ENCODE data around the gene UBE2S.

UBE2S gene

GRCh38 chr19:55383279-55384130 lies 24.1 kb downstream of the UBE2S start:
- Histone ChIP-seq H4K8ac (ENCODE audit: low read length) (peak overlapping the region; percentile 92), H3K4me2 (ENCODE audit: low read length, poor library complexity, severe bottlenecking) (peak overlapping the region; percentile 76), H3K27ac (ENCODE audit: low read length, poor library complexity, severe bottlenecking) (no peak overlapping the region), H3K23ac (ENCODE audit: low read length in 2 of 2) (no peak overlapping the region), H3K4me1 (ENCODE audit: control insufficient read depth, insufficient read depth, low read depth, low read length) (peaks cover 31% of the 10 kb centered on the region), H2BK15ac (ENCODE audit: low read depth, poor library complexity, severe bottlenecking) (no peak overlapping the region), H3K36me3 (ENCODE audit: control insufficient read depth in 1 of 2, insufficient read depth in 2 of 2, low read depth in 1 of 2, low read length in 2 of 2) (peaks cover 18% of the 10 kb centered on the region in 2 experiments), H3K4me3 (ENCODE audit: insufficient read depth in 1 of 2, low read depth in 1 of 2, low read length in 2 of 2) (peak overlapping the region; percentile 58 to 98), H2AFZ (ENCODE audit: low read depth, low read length) (peak overlapping the region; percentile 66), H2BK5ac (ENCODE audit: low read depth, low read length, poor library complexity, severe bottlenecking) (no peak overlapping the region), H2BK12ac (ENCODE audit: low read length in 2 of 2) (no peak overlapping the region), H4K91ac (ENCODE audit: low read length) (peak overlapping the region; percentile 52), H3K14ac (ENCODE audit: low read length in 2 of 2) (no peak overlapping the region), H3K18ac (ENCODE audit: low read depth in 1 of 2, low read length in 2 of 2) (peak overlapping the region; percentile 61 to 74), H3K9me3 (ENCODE audit: control insufficient read depth, low read length) (no peaks in the 10 kb centered on the region), H2BK120ac (ENCODE audit: low read depth, low read length) (no peak overlapping the region), H3K79me1 (replicated peaks; ENCODE audit: low read length, poor library complexity, severe bottlenecking) (peaks cover 8% of the 10 kb centered on the region), H2AK5ac (ENCODE audit: low read length, severe bottlenecking) (no peak overlapping the region), H3K9ac (ENCODE audit: low read length) (peak overlapping the region; percentile 60), H3K4ac (ENCODE audit: low read depth in 1 of 2, low read length in 2 of 2) (peak overlapping the region; percentile 47 to 76), H3K27me3 (ENCODE audit: control insufficient read depth in 1 of 2, insufficient read depth in 1 of 2, low read length in 2 of 2) (peaks cover 0 to 8% of the 10 kb centered on the region in 2 experiments)
- 16% methylated on average over 28 of the region's 88 CpGs for WGBS
- peak; percentile 75 for DNase-seq

- H3K27me3 ChIP-seq (ENCODE audit: control insufficient read depth in 1 of 2, insufficient read depth in 1 of 2, low read length in 2 of 2) = peaks cover 0 to 12% of the 10 kb centered on the region in 2 experiments
- no peak overlapping the region for H3K4ac ChIP-seq (ENCODE audit: low read depth in 1 of 2, low read length in 2 of 2)
- H2BK120ac ChIP-seq (ENCODE audit: low read depth, low read length) = no peak overlapping the region
- H2BK15ac ChIP-seq (ENCODE audit: low read depth, poor library complexity, severe bottlenecking) = no peak overlapping the region
- H3K27ac ChIP-seq (ENCODE audit: low read length, poor library complexity, severe bottlenecking) = no peak overlapping the region
- no peak overlapping the region for H3K23ac ChIP-seq (ENCODE audit: low read length in 2 of 2)
- H3K4me2 ChIP-seq (ENCODE audit: low read length, poor library complexity, severe bottlenecking) = no peak overlapping the region
- H2AK5ac ChIP-seq (ENCODE audit: low read length, severe bottlenecking) = no peak overlapping the region
- H3K4me1 ChIP-seq (ENCODE audit: control insufficient read depth, insufficient read depth, low read depth, low read length) = peaks cover 26% of the 10 kb centered on the region
- H3K79me1 ChIP-seq (replicated peaks; ENCODE audit: low read length, poor library complexity, severe bottlenecking) = peaks cover 8% of the 10 kb centered on the region
- no peak overlapping the region for H3K18ac ChIP-seq (ENCODE audit: low read depth in 1 of 2, low read length in 2 of 2)
- peaks cover 9% of the 10 kb centered on the region in 2 experiments for H3K36me3 ChIP-seq (ENCODE audit: control insufficient read depth in 1 of 2, insufficient read depth in 2 of 2, low read depth in 1 of 2, low read length in 2 of 2)
- H2BK5ac ChIP-seq (ENCODE audit: low read depth, low read length, poor library complexity, severe bottlenecking) = no peak overlapping the region
- DNase-seq = no peak
- no peak overlapping the region for H2BK12ac ChIP-seq (ENCODE audit: low read length in 2 of 2)
- no peak overlapping the region for H4K91ac ChIP-seq (ENCODE audit: low read length)
- H3K9me3 ChIP-seq (ENCODE audit: control insufficient read depth, low read length) = no peaks in the 10 kb centered on the region
- no peak overlapping the region for H3K9ac ChIP-seq (ENCODE audit: low read length)
- H3K4me3 ChIP-seq (ENCODE audit: insufficient read depth in 1 of 2, low read depth in 1 of 2, low read length in 2 of 2) = no peak overlapping the region
- H3K14ac ChIP-seq (ENCODE audit: low read length in 2 of 2) = no peak overlapping the region
- H2AFZ ChIP-seq (ENCODE audit: low read depth, low read length) = no peak overlapping the region
- 100% methylated on average over 3 of the region's 3 CpGs for WGBS
- no peak overlapping the region for H4K8ac ChIP-seq (ENCODE audit: low read length)
Observed at GRCh38 chr19:55382522-55383054, 25.0 kb downstream of the UBE2S start.

GRCh38 chr19:55382013-55382412 lies 25.6 kb downstream of the UBE2S start:
- 94% methylated on average over 5 of the region's 5 CpGs for WGBS
- H3K14ac ChIP-seq (ENCODE audit: low read length in 2 of 2) = no peak overlapping the region
- no peak overlapping the region for H3K4ac ChIP-seq (ENCODE audit: low read depth in 1 of 2, low read length in 2 of 2)
- no peak overlapping the region for H2BK5ac ChIP-seq (ENCODE audit: low read depth, low read length, poor library complexity, severe bottlenecking)
- H4K8ac ChIP-seq (ENCODE audit: low read length) = no peak overlapping the region
- H3K36me3 ChIP-seq (ENCODE audit: control insufficient read depth in 1 of 2, insufficient read depth in 2 of 2, low read depth in 1 of 2, low read length in 2 of 2) = peaks cover 3% of the 10 kb centered on the region in 2 experiments
- peaks cover 8% of the 10 kb centered on the region for H3K79me1 ChIP-seq (replicated peaks; ENCODE audit: low read length, poor library complexity, severe bottlenecking)
- H3K27me3 ChIP-seq (ENCODE audit: control insufficient read depth in 1 of 2, insufficient read depth in 1 of 2, low read length in 2 of 2) = peaks cover 0 to 16% of the 10 kb centered on the region in 2 experiments
- H3K23ac ChIP-seq (ENCODE audit: low read length in 2 of 2) = no peak overlapping the region
- no peaks in the 10 kb centered on the region for H3K9me3 ChIP-seq (ENCODE audit: control insufficient read depth, low read length)
- H2BK120ac ChIP-seq (ENCODE audit: low read depth, low read length) = no peak overlapping the region
- H2BK15ac ChIP-seq (ENCODE audit: low read depth, poor library complexity, severe bottlenecking) = no peak overlapping the region
- no peak overlapping the region for H3K4me2 ChIP-seq (ENCODE audit: low read length, poor library complexity, severe bottlenecking)
- H2BK12ac ChIP-seq (ENCODE audit: low read length in 2 of 2) = no peak overlapping the region
- no peak overlapping the region for H2AFZ ChIP-seq (ENCODE audit: low read depth, low read length)
- no peak for DNase-seq
- no peak overlapping the region for H2AK5ac ChIP-seq (ENCODE audit: low read length, severe bottlenecking)
- no peak overlapping the region for H3K9ac ChIP-seq (ENCODE audit: low read length)
- peaks cover 25% of the 10 kb centered on the region for H3K4me1 ChIP-seq (ENCODE audit: control insufficient read depth, insufficient read depth, low read depth, low read length)
- H3K18ac ChIP-seq (ENCODE audit: low read depth in 1 of 2, low read length in 2 of 2) = no peak overlapping the region
- no peak overlapping the region for H3K27ac ChIP-seq (ENCODE audit: low read length, poor library complexity, severe bottlenecking)
- no peak overlapping the region for H4K91ac ChIP-seq (ENCODE audit: low read length)
- no peak overlapping the region for H3K4me3 ChIP-seq (ENCODE audit: insufficient read depth in 1 of 2, low read depth in 1 of 2, low read length in 2 of 2)

GRCh38 chr19:55379174-55379573 lies 28.4 kb downstream of the UBE2S start:
- no peak overlapping the region for H4K91ac ChIP-seq (ENCODE audit: low read length)
- no peak overlapping the region for H3K18ac ChIP-seq (ENCODE audit: low read depth in 1 of 2, low read length in 2 of 2)
- H3K4me1 ChIP-seq (ENCODE audit: control insufficient read depth, insufficient read depth, low read depth, low read length) = peaks cover 39% of the 10 kb centered on the region
- 58% methylated on average over 10 of the region's 11 CpGs for WGBS
- no peaks in the 10 kb centered on the region for H3K36me3 ChIP-seq (ENCODE audit: control insufficient read depth in 1 of 2, insufficient read depth in 2 of 2, low read depth in 1 of 2, low read length in 2 of 2)
- H3K9me3 ChIP-seq (ENCODE audit: control insufficient read depth, low read length) = no peaks in the 10 kb centered on the region
- H4K8ac ChIP-seq (ENCODE audit: low read length) = no peak overlapping the region
- no peak overlapping the region for H3K14ac ChIP-seq (ENCODE audit: low read length in 2 of 2)
- H2BK15ac ChIP-seq (ENCODE audit: low read depth, poor library complexity, severe bottlenecking) = no peak overlapping the region
- H3K79me1 ChIP-seq (replicated peaks; ENCODE audit: low read length, poor library complexity, severe bottlenecking) = peaks cover 4% of the 10 kb centered on the region
- no peak overlapping the region for H2BK120ac ChIP-seq (ENCODE audit: low read depth, low read length)
- no peak overlapping the region for H2BK5ac ChIP-seq (ENCODE audit: low read depth, low read length, poor library complexity, severe bottlenecking)
- no peak overlapping the region for H3K23ac ChIP-seq (ENCODE audit: low read length in 2 of 2)
- H3K4me2 ChIP-seq (ENCODE audit: low read length, poor library complexity, severe bottlenecking) = no peak overlapping the region
- H2BK12ac ChIP-seq (ENCODE audit: low read length in 2 of 2) = no peak overlapping the region
- H3K27ac ChIP-seq (ENCODE audit: low read length, poor library complexity, severe bottlenecking) = no peak overlapping the region
- H3K9ac ChIP-seq (ENCODE audit: low read length) = no peak overlapping the region
- H2AFZ ChIP-seq (ENCODE audit: low read depth, low read length) = no peak overlapping the region
- peaks cover 0 to 23% of the 10 kb centered on the region in 2 experiments for H3K27me3 ChIP-seq (ENCODE audit: control insufficient read depth in 1 of 2, insufficient read depth in 1 of 2, low read length in 2 of 2)
- no peak overlapping the region for H2AK5ac ChIP-seq (ENCODE audit: low read length, severe bottlenecking)
- DNase-seq = no peak
- no peak overlapping the region for H3K4me3 ChIP-seq (ENCODE audit: insufficient read depth in 1 of 2, low read depth in 1 of 2, low read length in 2 of 2)
- H3K4ac ChIP-seq (ENCODE audit: low read depth in 1 of 2, low read length in 2 of 2) = no peak overlapping the region

All from mesenchymal stem cell (in vitro differentiated cells and primary cell).